HG03439 (cell line): ENCODE results near the gene PAWR.
"Not testable (repeated sequence)": the region's sequence is repeated elsewhere in the genome, so short reads cannot be mapped to it uniquely, and the experiment has no call there.

Experiments used
- ATAC-seq: cut with Tn5 transposase; IDR thresholded peaks from one replicate; pipeline ENCODE4 v1.9.1; 2021; ENCODE audit warnings: mild to moderate bottlenecking, moderate library complexity; ENCODE audit not compliant: unreplicated experiment

The PAWR gene

GRCh38 chr12:79596719-79597350 lies 93.9 kb downstream of the PAWR start:
- no peak for ATAC-seq

- ATAC-seq: no peak
Measured at GRCh38 chr12:79595273-79595672, 95.5 kb downstream of the PAWR start.

DNA sequence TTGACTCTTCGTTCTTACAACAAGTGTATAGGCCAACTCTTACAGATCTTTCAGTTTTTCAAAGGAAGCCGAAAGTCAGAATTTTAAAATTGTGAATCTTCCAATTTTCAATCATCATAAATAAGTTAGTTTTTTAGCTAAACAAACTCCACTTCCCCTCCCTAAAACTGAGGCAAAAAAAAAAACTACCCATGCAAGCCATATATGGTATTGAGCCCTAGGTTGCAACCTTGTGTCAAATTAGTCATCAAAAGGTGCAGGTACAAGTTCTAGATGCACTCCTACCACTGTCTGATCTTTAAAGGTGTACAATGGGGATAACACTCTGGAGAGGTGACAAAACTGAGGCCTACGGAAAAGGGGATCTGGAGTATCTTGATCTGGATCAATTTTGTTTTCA lies 97.9 kb downstream of the PAWR start:
- ATAC-seq: no peak

GRCh38 chr12:79591988-79592387 lies 98.8 kb downstream of the PAWR start:
- no peak for ATAC-seq

GRCh38 chr12:79590751-79591150 lies 100.0 kb downstream of the PAWR start:
- ATAC-seq: no peak

GRCh38 chr12:79587368-79587767 lies 103.4 kb downstream of the PAWR start:
- ATAC-seq: no peak

DNA sequence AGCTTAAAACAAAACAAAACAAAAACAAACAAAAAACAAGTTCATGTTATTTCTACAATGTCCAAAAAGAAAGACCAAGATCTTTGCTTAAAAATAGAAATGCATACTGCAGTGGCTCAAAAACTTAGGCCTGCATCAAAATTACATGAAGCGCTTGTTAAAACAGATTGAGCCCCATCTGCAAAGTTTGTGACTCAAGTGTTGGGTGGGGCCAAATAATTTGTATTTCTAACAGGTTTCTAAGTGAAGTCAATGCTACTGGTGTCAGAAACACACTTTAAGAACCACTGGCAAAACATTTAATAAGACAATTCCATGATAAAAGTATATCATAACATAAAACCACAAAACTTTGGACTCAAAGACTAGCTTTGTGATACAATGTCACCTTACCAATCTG lies 105.6 kb downstream of the PAWR start:
- ATAC-seq: no peak

- ATAC-seq: no peak
Measured at GRCh38 chr12:79573820-79574219, 116.9 kb downstream of the PAWR start.

DNA sequence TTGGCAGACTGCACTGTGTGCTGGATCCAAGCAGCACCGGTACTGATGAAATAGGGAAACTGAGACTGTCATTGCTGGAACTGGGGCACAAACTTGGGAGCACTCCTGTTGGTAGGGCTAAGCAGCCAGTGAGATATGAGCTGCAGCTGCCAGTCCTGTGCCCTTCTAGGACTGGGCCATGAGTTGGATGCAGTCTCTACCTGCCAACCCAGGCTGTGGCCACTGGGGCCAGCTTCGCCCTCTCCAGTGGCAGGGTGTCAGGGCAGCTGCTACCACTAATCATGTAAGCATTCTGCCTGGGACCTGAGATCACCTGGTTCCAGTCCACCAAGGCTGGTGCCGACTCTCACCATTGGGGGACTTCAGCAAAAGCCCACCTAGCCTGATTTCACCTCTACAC lies 121.1 kb downstream of the PAWR start:
- no peak for ATAC-seq

- no peak for ATAC-seq
Measured at GRCh38 chr12:79567175-79567563, 123.6 kb downstream of the PAWR start.

GRCh38 chr12:79566452-79567174 lies 124.2 kb downstream of the PAWR start:
- no peak for ATAC-seq

DNA sequence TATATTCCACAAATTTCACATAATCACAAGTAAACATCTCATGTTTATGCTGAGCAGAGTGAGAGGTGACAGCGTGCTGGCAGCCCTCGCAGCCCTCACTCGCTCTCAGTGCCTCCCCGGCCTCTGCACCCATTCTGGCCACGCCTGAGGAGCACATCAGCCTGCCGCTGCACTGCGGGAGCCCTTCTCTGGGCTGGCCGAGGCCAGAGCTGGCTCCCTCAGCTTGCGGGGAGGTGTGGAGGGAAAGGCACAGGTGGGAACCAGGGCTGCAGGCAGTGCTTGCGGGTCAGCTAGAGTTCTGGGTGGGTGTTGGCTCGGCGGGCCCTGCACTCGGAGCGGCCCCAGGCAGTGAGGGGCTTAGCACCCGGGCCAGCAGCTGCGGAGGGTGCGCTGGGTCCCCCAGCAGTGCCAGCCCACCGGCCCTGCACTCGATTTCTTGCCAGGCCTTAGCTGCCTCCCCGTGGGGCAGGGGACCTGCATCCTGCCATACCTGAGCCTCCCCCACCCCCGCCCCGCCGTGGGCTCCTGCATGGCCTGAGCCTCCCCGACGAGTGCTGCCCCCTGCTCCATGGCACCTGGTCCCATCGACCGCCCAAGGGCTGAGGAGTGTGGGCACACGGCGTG lies 125.9 kb downstream of the PAWR start:
- not testable (repeated sequence) for ATAC-seq

- ATAC-seq: no peak
Measured at GRCh38 chr12:79563021-79563740, 127.6 kb downstream of the PAWR start.

DNA sequence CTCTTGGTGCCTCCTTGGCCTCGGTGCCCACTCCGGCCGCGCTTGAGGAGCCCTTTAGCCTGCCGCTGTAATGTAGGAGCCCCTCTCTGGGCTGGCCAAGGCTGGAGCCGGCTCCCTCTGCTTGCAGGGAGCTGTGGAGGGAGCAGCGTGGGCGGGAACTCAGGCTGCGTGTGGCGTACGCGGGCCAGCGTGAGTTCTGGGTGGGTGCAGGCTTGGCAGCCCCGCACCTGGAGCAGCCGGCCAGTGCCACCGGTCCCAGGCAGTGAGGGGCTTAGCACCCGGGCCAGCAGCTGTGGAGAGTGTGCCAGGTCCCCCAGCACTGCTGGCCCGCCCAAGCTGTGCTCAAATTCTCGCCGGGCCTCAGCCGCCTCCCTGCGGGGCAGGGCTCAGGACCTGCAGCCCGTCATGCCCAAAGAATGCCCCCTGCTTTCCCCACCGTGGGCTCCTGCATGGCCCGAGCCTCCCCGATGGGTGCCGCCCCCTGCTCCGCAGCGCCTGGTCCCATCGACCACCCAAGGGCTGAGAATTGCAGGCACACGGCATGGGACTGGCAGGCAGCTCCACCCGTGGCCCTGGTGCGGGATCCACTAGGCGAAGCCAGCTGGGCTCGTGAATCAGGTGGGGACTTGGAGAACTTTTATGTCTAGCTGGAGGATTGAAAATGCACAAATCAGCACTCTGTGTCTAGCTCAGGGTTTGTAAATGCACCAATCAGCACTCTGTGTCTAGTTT lies 129.2 kb downstream of the PAWR start:
- ATAC-seq: no peak

DNA sequence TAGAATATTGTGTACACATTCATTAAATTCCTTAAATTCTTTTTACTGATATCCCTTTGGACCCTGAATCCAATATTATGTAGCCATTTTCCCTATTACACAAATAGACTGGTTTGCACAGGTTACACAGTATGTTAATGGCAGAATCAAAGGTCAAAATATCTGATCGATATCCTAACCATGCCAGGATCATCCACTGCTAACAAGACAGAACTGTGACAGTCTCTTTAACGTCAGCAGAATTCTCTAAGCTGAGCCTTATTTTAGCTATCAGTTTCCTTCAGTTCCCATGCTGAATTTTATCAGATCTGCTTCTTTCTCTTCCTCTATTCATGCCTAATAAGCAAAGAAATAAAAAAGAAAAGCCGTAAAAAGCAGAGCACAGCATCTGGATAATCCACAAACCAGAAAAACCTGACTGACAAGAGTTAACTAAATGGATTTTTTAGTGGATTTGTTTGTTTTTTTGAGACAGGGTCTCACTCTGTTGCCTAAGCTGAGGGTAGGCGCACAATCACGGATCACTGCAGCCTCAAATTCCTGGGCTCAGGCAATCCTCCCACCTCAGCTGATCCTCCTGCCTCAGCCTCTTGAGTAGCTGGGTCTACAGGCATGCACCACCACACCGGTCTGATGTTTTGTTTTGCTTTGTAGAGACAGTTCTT lies 130.4 kb downstream of the PAWR start:
- no peak for ATAC-seq

DNA sequence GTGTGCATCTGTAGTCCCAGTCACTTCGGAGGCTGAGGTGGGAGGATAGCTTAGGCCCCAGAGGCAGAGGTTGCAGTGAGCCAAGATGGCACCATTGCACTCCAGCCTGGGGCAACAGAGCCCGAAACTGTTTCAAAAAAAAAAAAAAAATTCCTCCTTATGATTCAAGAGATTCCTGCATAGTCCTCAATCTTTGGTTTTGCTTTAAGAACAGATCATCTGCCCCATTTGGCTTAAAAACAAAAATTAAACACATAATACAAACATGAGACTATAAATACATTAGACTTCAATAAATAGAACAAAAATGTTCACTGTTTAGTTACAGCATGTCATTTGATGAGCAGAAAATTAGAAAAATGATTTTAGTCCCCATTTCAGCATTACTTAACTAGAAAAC lies 131.2 kb downstream of the PAWR start:
- ATAC-seq: no peak

- no peak for ATAC-seq
Measured at GRCh38 chr12:79558924-79559469, 131.8 kb downstream of the PAWR start.

GRCh38 chr12:79557690-79558315 lies 133.0 kb downstream of the PAWR start:
- no peak for ATAC-seq

DNA sequence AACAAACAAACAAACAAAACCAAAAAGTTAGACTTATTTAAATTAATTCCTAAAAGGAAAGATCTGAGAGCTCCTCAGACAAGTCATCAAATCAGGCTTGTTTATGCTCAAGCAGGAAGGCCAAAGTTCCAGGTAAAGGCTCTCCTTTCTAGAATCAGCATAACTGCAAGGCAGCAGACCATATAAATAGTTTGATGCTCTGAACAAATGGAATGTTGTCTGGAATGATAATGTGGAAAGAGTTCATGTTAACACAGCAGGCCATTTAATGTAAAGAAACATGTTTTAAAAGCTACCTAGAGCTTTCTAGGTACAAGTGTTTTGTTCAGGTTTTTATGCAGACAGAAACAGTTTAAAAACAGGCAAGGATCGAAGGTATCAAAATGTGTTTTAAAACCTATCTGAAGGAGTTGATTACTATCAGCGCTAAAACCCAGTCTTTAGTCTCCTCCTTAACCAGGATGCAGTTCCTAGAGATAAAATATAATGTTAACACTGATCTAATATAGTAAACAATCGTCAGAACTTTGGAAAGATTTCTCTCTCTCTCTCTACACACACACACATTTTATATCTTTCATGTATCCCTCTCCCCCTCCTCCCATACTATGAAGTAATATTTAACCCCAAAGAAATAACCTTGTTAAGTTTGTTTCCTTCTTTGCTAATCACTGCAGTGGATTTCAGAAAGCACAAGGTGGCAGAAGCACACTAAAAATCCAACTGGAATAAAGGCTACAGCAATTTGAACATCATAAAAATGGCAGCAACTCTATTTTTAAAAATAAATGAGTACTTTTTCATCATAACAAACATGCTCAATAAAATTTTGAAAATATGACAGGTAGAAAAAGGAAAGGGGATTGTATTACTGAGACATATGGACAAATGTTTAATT lies 135.5 kb downstream of the PAWR start:
- no peak for ATAC-seq
